HG03108 (cell line): ENCODE data around the gene MAGI2.

Experiments
- ATAC-seq: cut with Tn5 transposase; IDR thresholded peaks from one replicate; pipeline ENCODE4 v1.9.1; 2021; ENCODE audit warnings: moderate library complexity; ENCODE audit not compliant: unreplicated experiment

Gene MAGI2

GRCh38 chr7:79381921-79382320, 71.5 kb downstream of the MAGI2 start:
- no peak for ATAC-seq

GRCh38 chr7:79377097-79377496, 76.4 kb downstream of the MAGI2 start:
- no peak for ATAC-seq

GRCh38 chr7:79376299-79377025, 77.0 kb downstream of the MAGI2 start:
- ATAC-seq, result no peak

GRCh38 chr7:79361214-79361613, 92.3 kb downstream of the MAGI2 start:
- no peak for ATAC-seq

- ATAC-seq, result no peak
Observed at GRCh38 chr7:79359827-79360226, 93.6 kb downstream of the MAGI2 start.

- no peak for ATAC-seq
Observed at GRCh38 chr7:79357101-79357500, 96.4 kb downstream of the MAGI2 start.

- ATAC-seq, result no peak
Observed at GRCh38 chr7:79353720-79354468, 99.6 kb downstream of the MAGI2 start.

- ATAC-seq, result no peak
Observed at GRCh38 chr7:79352323-79352722, 101.1 kb downstream of the MAGI2 start.

- no peak for ATAC-seq
Observed at GRCh38 chr7:79347351-79347750, 106.1 kb downstream of the MAGI2 start.

- no peak for ATAC-seq
Observed at GRCh38 chr7:79341902-79342301, 111.6 kb downstream of the MAGI2 start.

GRCh38 chr7:79340212-79340611, 113.3 kb downstream of the MAGI2 start:
- ATAC-seq, result no peak

- no peak for ATAC-seq
Observed at GRCh38 chr7:79339208-79339925, 114.1 kb downstream of the MAGI2 start.

- ATAC-seq, result no peak
Observed at GRCh38 chr7:79337717-79338116, 115.8 kb downstream of the MAGI2 start.

- no peak for ATAC-seq
Observed at GRCh38 chr7:79334841-79335240, 118.6 kb downstream of the MAGI2 start.

GRCh38 chr7:79334334-79334733, 119.1 kb downstream of the MAGI2 start:
- ATAC-seq, result no peak

GRCh38 chr7:79332091-79332490, 121.4 kb downstream of the MAGI2 start:
- ATAC-seq, result no peak

GRCh38 chr7:79329464-79329863, 124.0 kb downstream of the MAGI2 start:
- ATAC-seq, result no peak

GRCh38 chr7:79320741-79321473, 132.6 kb downstream of the MAGI2 start:
- ATAC-seq, result no peak

GRCh38 chr7:79319369-79319768, 134.1 kb downstream of the MAGI2 start:
- ATAC-seq, result no peak

- no peak for ATAC-seq
Observed at GRCh38 chr7:79317728-79318127, 135.7 kb downstream of the MAGI2 start.

GRCh38 chr7:79312022-79312421, 141.4 kb downstream of the MAGI2 start:
- no peak for ATAC-seq
